ENCODE results near the gene RPL10A.
"Not testable (repeated sequence)": the region's sequence is repeated elsewhere in the genome, so short reads cannot be mapped to it uniquely, and the experiment has no call there.

The RPL10A gene

DNA sequence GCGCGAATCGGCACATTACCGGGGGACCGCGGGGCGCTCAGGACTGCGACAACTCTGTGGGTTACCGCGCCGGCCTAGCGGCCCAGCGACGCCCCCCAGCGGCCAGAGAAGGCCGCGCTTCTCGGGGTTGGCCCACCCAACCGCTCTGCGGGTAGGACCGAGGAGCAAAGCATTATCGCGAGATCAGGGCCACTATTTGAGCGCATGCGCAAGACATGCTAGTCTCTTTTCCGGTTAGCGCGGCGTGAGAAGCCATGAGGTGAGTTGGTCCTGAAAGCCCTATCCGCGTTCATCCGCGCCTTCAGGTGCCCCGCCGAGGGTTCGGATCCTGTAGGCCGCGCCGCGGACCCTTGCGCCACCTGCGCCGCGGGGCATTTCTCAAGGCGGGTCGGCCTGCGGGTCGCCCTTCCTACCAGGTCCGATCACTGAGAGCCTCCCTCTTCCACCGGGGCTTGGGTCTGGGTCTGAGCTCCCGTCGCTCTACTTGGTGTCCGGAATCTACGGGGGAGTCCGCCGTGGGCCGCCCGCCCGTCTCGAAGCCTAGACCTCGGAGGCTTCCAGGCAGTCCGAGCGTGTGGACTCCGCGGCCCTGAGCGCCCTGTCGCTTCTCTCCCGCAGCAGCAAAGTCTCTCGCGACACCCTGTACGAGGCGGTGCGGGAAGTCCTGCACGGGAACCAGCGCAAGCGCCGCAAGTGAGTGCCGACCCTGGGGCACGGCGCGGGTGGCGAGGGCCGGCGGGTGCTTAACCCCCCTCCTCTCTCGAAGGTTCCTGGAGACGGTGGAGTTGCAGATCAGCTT, at the start of gene RPL10A:
Gene RPL10A (plus strand): TSS at position 221 of the 799 bp plus-strand sequence. CDS start 34 bp downstream, at position 255.
- H3K4me1 Mint-ChIP-seq: peaks cover 21% of the 10 kb centered on the region
- no peaks in the 10 kb centered on the region for H3K27me3 Mint-ChIP-seq
- peak within 1 kb of the TSS; percentile 97 for H3K4me3 Mint-ChIP-seq
- H3K27ac Mint-ChIP-seq: peak within 1 kb of the TSS; percentile 97
- H3K9me3 Mint-ChIP-seq: no peaks in the 10 kb centered on the region
- H3K36me3 Mint-ChIP-seq: peaks cover 20% of the 10 kb centered on the region
- ATAC-seq (ENCODE audit: low read depth): peak; percentile 83
- DNase-seq (ENCODE audit: low spot score in 2 of 2): peak; percentile 92 to 95

DNA sequence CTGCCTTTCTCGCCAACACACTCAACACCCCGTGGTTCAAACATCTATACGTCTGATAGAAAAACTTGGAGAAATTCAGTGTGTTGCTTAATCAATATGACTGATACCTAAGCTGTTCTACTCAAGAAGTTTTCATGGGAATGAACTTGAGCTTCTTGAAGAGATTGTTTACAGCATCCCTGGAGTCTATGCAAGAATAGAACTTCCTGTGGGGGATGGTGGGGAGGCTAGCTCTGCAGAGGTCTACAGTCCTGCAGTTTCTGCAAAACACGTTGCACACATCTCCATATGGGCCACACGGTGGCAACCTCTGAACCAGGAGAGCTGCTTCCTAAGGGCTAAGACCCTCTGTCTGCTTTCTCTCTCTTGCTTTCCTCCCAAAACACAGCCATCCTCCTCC, 48.8 kb upstream of the RPL10A start:
- Mint-ChIP-seq H3K4me3 (no peak overlapping the region), H3K27me3 (no peaks in the 10 kb centered on the region), H3K4me1 (peaks cover 2% of the 10 kb centered on the region), H3K27ac (no peak overlapping the region), H3K9me3 (no peaks in the 10 kb centered on the region), H3K36me3 (peaks cover 19% of the 10 kb centered on the region)
- DNase-seq (ENCODE audit: low spot score in 2 of 2) (no peak), ATAC-seq (ENCODE audit: low read depth) (no peak)

- Mint-ChIP-seq H3K36me3 (peaks cover 24% of the 10 kb centered on the region), H3K4me1 (peaks cover 2% of the 10 kb centered on the region), H3K9me3 (no peaks in the 10 kb centered on the region), H3K27ac (no peak overlapping the region), H3K27me3 (no peaks in the 10 kb centered on the region), H3K4me3 (no peak overlapping the region)
- ATAC-seq (ENCODE audit: low read depth) (no peak), DNase-seq (ENCODE audit: low spot score in 2 of 2) (no peak)
These were observed 48.2 kb upstream of the RPL10A start for GRCh38 chr6:35419961-35420360.

- no peak overlapping the region for H3K4me3 Mint-ChIP-seq
- peaks cover 30% of the 10 kb centered on the region for H3K36me3 Mint-ChIP-seq
- H3K4me1 Mint-ChIP-seq: peaks cover 7% of the 10 kb centered on the region
- H3K9me3 Mint-ChIP-seq: peaks cover 4% of the 10 kb centered on the region
- H3K27ac Mint-ChIP-seq: no peak overlapping the region
- no peak for ATAC-seq (ENCODE audit: low read depth)
- DNase-seq (ENCODE audit: low spot score in 2 of 2): no peak
- H3K27me3 Mint-ChIP-seq: no peaks in the 10 kb centered on the region
These were observed 42.9 kb upstream of the RPL10A start for GRCh38 chr6:35425284-35425683.

DNA sequence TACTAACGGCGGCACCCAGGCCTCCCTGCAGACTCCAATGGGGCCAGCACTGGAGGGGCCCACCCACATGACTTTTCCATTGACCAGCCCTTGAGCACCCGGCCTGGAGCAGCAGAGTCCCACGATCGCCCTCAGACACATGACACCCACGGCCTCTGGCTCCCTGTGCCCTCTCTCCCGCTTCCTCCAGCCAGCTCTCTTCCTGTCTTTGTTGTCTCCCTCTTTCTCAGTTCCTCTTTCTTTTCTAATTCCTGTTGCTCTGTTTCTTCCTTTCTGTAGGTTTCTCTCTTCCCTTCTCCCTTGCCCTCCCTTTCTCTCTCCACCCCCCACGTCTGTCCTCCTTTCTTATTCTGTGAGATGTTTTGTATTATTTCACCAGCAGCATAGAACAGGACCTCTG, 42.1 kb upstream of the RPL10A start:
- H3K36me3 Mint-ChIP-seq: peaks cover 28% of the 10 kb centered on the region
- peaks cover 5% of the 10 kb centered on the region for H3K9me3 Mint-ChIP-seq
- H3K27ac Mint-ChIP-seq: peak overlapping the region; percentile 60

GRCh38 chr6:35427435-35427834, 40.8 kb upstream of the RPL10A start:
- peaks cover 5% of the 10 kb centered on the region for H3K9me3 Mint-ChIP-seq
- peaks cover 7% of the 10 kb centered on the region for H3K4me1 Mint-ChIP-seq
- peaks cover 24% of the 10 kb centered on the region for H3K36me3 Mint-ChIP-seq
- ATAC-seq (ENCODE audit: low read depth) (no peak), DNase-seq (ENCODE audit: low spot score in 2 of 2) (no peak)
- H3K27me3 Mint-ChIP-seq: no peaks in the 10 kb centered on the region
- H3K27ac Mint-ChIP-seq: no peak overlapping the region
- no peak overlapping the region for H3K4me3 Mint-ChIP-seq

More for the DNA sequence above, 42.1 kb upstream of the RPL10A start:
- Mint-ChIP-seq H3K4me1 (peaks cover 7% of the 10 kb centered on the region), H3K27me3 (no peaks in the 10 kb centered on the region), H3K4me3 (no peak overlapping the region)
- ATAC-seq (ENCODE audit: low read depth) (no peak), DNase-seq (ENCODE audit: low spot score in 2 of 2) (no peak)

DNA sequence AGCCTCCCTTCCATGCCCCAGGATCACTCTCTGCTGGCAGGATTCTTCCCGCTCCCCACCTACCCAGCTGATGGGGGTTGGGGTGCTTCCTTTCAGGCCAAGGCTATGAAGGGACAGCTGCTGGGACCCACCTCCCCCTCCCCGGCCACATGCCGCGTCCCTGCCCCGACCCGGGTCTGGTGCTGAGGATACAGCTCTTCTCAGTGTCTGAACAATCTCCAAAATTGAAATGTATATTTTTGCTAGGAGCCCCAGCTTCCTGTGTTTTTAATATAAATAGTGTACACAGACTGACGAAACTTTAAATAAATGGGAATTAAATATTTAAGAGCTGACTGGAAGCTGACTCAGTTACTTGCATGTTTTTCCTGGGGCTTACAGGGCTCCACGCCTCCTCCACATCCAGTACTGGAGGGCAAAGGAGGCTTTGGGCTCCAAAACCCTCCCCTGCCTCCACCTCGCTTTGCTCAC, 40.3 kb upstream of the RPL10A start:
- H3K4me3 Mint-ChIP-seq: no peak overlapping the region
- peaks cover 5% of the 10 kb centered on the region for H3K9me3 Mint-ChIP-seq
- H3K27me3 Mint-ChIP-seq: no peaks in the 10 kb centered on the region
- peaks cover 7% of the 10 kb centered on the region for H3K4me1 Mint-ChIP-seq
- ATAC-seq (ENCODE audit: low read depth): no peak
- no peak for DNase-seq (ENCODE audit: low spot score in 2 of 2)
- peaks cover 22% of the 10 kb centered on the region for H3K36me3 Mint-ChIP-seq
- no peak overlapping the region for H3K27ac Mint-ChIP-seq

GRCh38 chr6:35428421-35429149, 39.6 kb upstream of the RPL10A start:
- Mint-ChIP-seq H3K36me3 (peaks cover 22% of the 10 kb centered on the region), H3K27ac (no peak overlapping the region)
- ATAC-seq (ENCODE audit: low read depth): no peak

GRCh38 chr6:35429463-35429862, 38.7 kb upstream of the RPL10A start:
- H3K27me3 Mint-ChIP-seq: no peaks in the 10 kb centered on the region
- H3K4me1 Mint-ChIP-seq: peaks cover 7% of the 10 kb centered on the region
- DNase-seq (ENCODE audit: low spot score in 2 of 2): no peak
- no peak for ATAC-seq (ENCODE audit: low read depth)
- H3K9me3 Mint-ChIP-seq: peaks cover 5% of the 10 kb centered on the region
- H3K36me3 Mint-ChIP-seq: peaks cover 21% of the 10 kb centered on the region
- no peak overlapping the region for H3K27ac Mint-ChIP-seq
- H3K4me3 Mint-ChIP-seq: no peak overlapping the region

More at GRCh38 chr6:35428421-35429149, 39.6 kb upstream of the RPL10A start:
- Mint-ChIP-seq H3K27me3 (no peaks in the 10 kb centered on the region), H3K4me1 (peaks cover 7% of the 10 kb centered on the region), H3K9me3 (peaks cover 5% of the 10 kb centered on the region), H3K4me3 (no peak overlapping the region)
- DNase-seq (ENCODE audit: low spot score in 2 of 2): no peak

DNA sequence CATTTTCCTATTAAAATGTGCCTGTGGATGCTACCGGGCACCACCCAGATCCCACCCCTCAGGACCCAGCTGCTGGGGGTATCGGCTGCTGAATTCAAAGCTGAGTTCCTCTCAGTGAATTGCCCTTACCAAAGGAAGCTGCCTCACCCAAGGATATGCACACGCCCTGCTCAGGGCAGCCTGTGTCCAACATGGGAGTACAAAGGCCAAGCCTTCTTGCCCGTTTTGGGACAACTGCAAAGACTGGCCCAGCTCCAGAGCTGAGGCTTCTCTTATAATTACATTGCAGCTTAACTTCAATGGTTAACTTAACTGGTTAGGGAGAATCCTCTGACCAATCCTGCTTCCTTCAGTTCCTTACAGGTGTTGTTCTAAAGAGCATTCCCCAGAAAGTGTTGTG, 35.9 kb upstream of the RPL10A start:
- no peaks in the 10 kb centered on the region for H3K27me3 Mint-ChIP-seq
- H3K4me1 Mint-ChIP-seq: no peaks in the 10 kb centered on the region
- H3K4me3 Mint-ChIP-seq: no peak overlapping the region
- peaks cover 4% of the 10 kb centered on the region for H3K36me3 Mint-ChIP-seq
- no peak overlapping the region for H3K27ac Mint-ChIP-seq
- ATAC-seq (ENCODE audit: low read depth): no peak
- no peak for DNase-seq (ENCODE audit: low spot score in 2 of 2)
- H3K9me3 Mint-ChIP-seq: peaks cover 5% of the 10 kb centered on the region

DNA sequence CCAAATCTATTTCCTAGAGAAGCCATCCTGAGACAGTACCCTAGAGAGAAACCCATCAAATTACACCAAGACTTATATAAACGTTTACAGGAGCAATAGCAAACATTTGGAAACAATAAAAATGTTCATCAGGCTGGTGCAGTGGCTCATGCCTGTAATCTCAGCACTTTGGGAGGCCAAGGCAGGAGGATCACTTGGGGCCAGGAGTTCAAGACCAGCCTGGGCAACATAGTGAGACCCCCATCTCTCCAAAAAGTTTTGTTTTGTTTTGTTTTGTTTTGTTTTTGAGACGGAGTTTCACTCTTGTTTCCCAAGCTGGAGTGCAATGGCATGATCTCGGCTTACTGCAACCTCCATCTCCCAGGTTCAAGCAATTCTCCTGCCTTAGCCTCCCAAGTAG, 35.5 kb upstream of the RPL10A start:
- H3K9me3 Mint-ChIP-seq; ATAC-seq (ENCODE audit: low read depth); DNase-seq (ENCODE audit: low spot score in 2 of 2); H3K4me3 Mint-ChIP-seq; H3K4me1 Mint-ChIP-seq; H3K27me3 Mint-ChIP-seq; H3K27ac Mint-ChIP-seq; H3K36me3 Mint-ChIP-seq: not testable (repeated sequence)

DNA sequence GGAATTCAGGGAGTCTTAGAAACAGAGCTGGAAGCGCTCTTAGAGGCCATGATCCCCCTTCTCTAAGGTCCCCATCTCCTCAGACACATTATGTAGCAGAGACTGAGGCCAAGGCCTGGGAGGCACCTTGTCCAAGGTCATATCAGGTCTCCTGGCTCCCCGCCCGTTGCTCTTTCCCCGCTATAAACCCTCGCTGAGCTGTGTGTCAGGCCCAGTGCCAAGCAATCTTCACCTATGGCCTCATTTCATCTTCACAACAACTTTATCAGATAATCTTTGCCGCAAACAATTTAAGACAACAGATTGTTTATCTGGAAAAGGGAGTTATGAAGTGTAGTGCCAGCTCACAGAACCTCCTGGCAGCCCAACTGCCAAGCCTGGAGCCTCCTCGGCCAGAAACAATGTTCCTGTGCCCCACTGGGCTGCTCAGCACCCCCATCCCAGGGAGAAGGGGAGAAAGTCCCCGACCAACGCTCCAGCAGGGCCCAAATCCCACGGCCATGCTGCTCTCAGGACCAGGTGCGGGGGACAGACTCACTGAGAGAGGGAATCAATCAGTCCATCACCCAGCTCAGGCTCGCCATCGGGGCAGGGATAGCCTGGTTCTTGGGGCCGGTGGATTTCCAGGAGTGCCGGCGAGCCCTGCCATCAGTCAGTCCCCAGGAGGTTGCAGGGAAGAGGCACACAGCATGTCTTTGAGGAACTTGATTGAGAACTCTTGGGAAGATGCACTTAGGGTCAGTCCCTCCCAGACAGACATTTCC, 32.9 kb upstream of the RPL10A start:
- H3K4me3 Mint-ChIP-seq: no peak overlapping the region
- no peak for ATAC-seq (ENCODE audit: low read depth)
- no peaks in the 10 kb centered on the region for H3K4me1 Mint-ChIP-seq
- peaks cover 1% of the 10 kb centered on the region for H3K9me3 Mint-ChIP-seq
- H3K27ac Mint-ChIP-seq: no peak overlapping the region
- H3K27me3 Mint-ChIP-seq: no peaks in the 10 kb centered on the region
- no peak for DNase-seq (ENCODE audit: low spot score in 2 of 2)
- no peaks in the 10 kb centered on the region for H3K36me3 Mint-ChIP-seq

- H3K27ac Mint-ChIP-seq: no peak overlapping the region
- no peaks in the 10 kb centered on the region for H3K4me1 Mint-ChIP-seq
- ATAC-seq (ENCODE audit: low read depth) (no peak), DNase-seq (ENCODE audit: low spot score in 2 of 2) (no peak)
- no peaks in the 10 kb centered on the region for H3K9me3 Mint-ChIP-seq
- H3K4me3 Mint-ChIP-seq: no peak overlapping the region
- H3K27me3 Mint-ChIP-seq: no peaks in the 10 kb centered on the region
- no peaks in the 10 kb centered on the region for H3K36me3 Mint-ChIP-seq
These were observed 31.9 kb upstream of the RPL10A start for GRCh38 chr6:35436071-35436857.

Data from memory B cell (primary cell).